Measurements from ENCODE around the gene FXN. TPM values are rescaled to one million over a fixed set of nuclear protein-coding genes. Genes with fewer than 3 reads are reported as not detected.

Gene FXN
- total and polyA plus RNA-seq, 2 donors (not counting 1 experiment from before 2014, with no cell fraction given): 8.8 to 9.6 TPM

DNA sequence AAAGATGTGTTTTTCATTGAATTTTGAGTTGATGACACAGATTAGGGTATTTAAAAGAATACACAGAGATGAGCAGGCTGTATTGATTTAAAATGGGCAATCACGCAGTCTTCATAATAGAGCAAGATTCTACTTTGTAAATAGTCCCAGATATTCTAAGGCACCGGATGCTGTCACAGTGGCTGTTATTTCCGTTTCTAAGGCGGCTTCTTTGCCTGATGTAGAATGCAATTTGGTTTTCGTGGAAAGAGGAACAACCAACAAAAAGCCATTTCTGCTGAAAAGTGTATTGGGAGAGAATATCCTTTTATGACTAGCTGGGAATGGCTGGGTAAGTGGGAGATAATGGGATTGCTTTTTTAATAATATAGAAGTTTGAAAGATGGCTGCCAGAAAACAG, 39.1 kb upstream of the FXN start:
- Histone ChIP-seq H3K4me3 (ENCODE audit: control extremely low read depth in 1 of 5, extremely low read depth in 1 of 5, insufficient read depth in 1 of 5, low read depth in 2 of 5, low read length in 4 of 5) (no peak overlapping the region), H4K20me1 (ENCODE audit: control insufficient read depth, insufficient read depth, low read length, poor library complexity, severe bottlenecking) (peaks cover 4% of the 10 kb centered on the region), H3K4me1 (ENCODE audit: control insufficient read depth in 2 of 2, insufficient read depth in 2 of 2, low read length in 2 of 2) (peaks cover 0 to 7% of the 10 kb centered on the region in 2 donors), H3K27ac (ENCODE audit: low read length in 2 of 2) (peak overlapping the region in 1 of 2 donors; percentile 55), H3K9ac (ENCODE audit: low read length) (no peak overlapping the region), H3K27me3 (replicated peaks in 1 of 4; ENCODE audit: control extremely low read depth in 1 of 4, control insufficient read depth in 3 of 4, insufficient read depth in 4 of 4, low read length in 3 of 4) (no peaks in the 10 kb centered on the region), H3K79me2 (ENCODE audit: control insufficient read depth, insufficient read depth, low read length) (no peaks in the 10 kb centered on the region), H3K9me3 (ENCODE audit: control extremely low read depth in 1 of 3, control insufficient read depth in 2 of 3, insufficient read depth in 1 of 3, low read length in 2 of 3) (no peaks in the 10 kb centered on the region), H3K4me2 (replicated peaks; ENCODE audit: low read depth, low read length, poor library complexity, severe bottlenecking) (peak overlapping the region; percentile 43), H3K36me3 (replicated peaks in 1 of 2; ENCODE audit: control extremely low read depth in 1 of 2, control insufficient read depth in 1 of 2, extremely low read depth in 1 of 2, insufficient read depth in 2 of 2, low read length in 1 of 2) (peaks cover 2 to 3% of the 10 kb centered on the region in 2 experiments), H2AFZ (ENCODE audit: insufficient read depth, low read depth, low read length, poor library complexity, severe bottlenecking) (no peak overlapping the region)
- Mint-ChIP-seq H3K27me3 (no peaks in the 10 kb centered on the region), H3K4me3 (peak overlapping the region; percentile 21), H3K9me3 (ENCODE audit: insufficient read depth) (no peaks in the 10 kb centered on the region), H3K27ac (peak overlapping the region; percentile 33), H3K4me1 (peaks cover 21% of the 10 kb centered on the region)
- WGBS (ENCODE audit: insufficient coverage): 37% methylated on average over 3 of the region's 5 CpGs
- CTCF ChIA-PET: interaction anchor here (1.0 to 4.7 kb wide), 5 partner anchors 13 to 428 kb away, joined by 4 to 26 read pairs (median 5); no protein-coding TSS in a partner anchor
- DNase-seq (no peak), ATAC-seq (ENCODE audit: low read depth) (no peak)
- POLR2A ChIA-PET: no interaction called here
- TF ChIP-seq, protein P1, sequence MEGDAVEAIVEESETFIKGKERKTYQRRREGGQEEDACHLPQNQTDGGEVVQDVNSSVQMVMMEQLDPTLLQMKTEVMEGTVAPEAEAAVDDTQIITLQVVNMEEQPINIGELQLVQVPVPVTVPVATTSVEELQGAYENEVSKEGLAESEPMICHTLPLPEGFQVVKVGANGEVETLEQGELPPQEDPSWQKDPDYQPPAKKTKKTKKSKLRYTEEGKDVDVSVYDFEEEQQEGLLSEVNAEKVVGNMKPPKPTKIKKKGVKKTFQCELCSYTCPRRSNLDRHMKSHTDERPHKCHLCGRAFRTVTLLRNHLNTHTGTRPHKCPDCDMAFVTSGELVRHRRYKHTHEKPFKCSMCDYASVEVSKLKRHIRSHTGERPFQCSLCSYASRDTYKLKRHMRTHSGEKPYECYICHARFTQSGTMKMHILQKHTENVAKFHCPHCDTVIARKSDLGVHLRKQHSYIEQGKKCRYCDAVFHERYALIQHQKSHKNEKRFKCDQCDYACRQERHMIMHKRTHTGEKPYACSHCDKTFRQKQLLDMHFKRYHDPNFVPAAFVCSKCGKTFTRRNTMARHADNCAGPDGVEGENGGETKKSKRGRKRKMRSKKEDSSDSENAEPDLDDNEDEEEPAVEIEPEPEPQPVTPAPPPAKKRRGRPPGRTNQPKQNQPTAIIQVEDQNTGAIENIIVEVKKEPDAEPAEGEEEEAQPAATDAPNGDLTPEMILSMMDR (IDR thresholded peaks at IDR 0.05): no peak
- TF ChIP-seq EZH2 (IDR thresholded peaks at IDR 0.05; ENCODE audit: borderline replicate concordance, insufficient read depth, low read depth, low read length, poor library complexity, severe bottlenecking): no peak
- intact Hi-C loops (cut with micrococcal nuclease): loop anchor here (5.0 to 10.0 kb wide), 2 partner anchors 289 to 492 kb away; partner anchors contain the start of gene PIP5K1B

DNA sequence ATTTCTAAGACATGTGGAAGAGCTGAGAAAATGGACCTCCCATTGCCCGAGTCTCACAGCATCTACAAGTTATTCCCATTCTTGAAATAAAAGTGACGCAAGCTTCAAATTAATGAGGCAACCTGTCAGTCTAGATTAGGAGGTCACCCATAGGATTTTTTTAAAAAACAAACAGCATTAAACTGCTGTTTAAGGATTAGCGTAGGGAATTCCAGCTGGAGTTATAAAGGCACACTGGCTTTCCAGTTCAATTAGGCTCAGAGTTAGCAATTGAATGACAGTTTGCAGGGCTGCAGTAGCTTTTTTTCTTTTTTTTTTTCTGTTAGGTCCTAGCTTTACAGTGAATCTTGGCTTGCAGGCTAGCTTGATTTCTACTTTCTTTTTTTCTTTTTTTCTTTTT, 37.9 kb upstream of the FXN start:
- no peak for ATAC-seq (ENCODE audit: low read depth)
- intact Hi-C loops (cut with micrococcal nuclease): loop anchor here (5.0 to 10.0 kb wide), 2 partner anchors 290 to 493 kb away; partner anchors contain the start of gene PIP5K1B
- ChIA-PET CTCF (interaction anchor here (0.7 to 4.7 kb wide), 10 partner anchors 82 to 429 kb away, joined by 3 to 26 read pairs (median 4); no protein-coding TSS in a partner anchor), POLR2A (no interaction called here)
- TF ChIP-seq, protein P1 (IDR thresholded peaks at IDR 0.05): no peak
- no peak for TF ChIP-seq EZH2 (IDR thresholded peaks at IDR 0.05; ENCODE audit: borderline replicate concordance, insufficient read depth, low read depth, low read length, poor library complexity, severe bottlenecking)
- no peak for DNase-seq
- no peaks in the 10 kb centered on the region for H3K27me3 ChIP-seq (replicated peaks in 1 of 4; ENCODE audit: control extremely low read depth in 1 of 4, control insufficient read depth in 3 of 4, insufficient read depth in 4 of 4, low read length in 3 of 4)
- H3K9me3 Mint-ChIP-seq (ENCODE audit: insufficient read depth): no peaks in the 10 kb centered on the region
- H3K4me1 Mint-ChIP-seq: peaks cover 21% of the 10 kb centered on the region
- 100% methylated on average over 2 of the region's 3 CpGs for WGBS (ENCODE audit: insufficient coverage)
- peaks cover 0 to 1% of the 10 kb centered on the region in 2 experiments for H3K36me3 ChIP-seq (replicated peaks in 1 of 2; ENCODE audit: control extremely low read depth in 1 of 2, control insufficient read depth in 1 of 2, extremely low read depth in 1 of 2, insufficient read depth in 2 of 2, low read length in 1 of 2)
- H3K4me3 ChIP-seq (ENCODE audit: control extremely low read depth in 1 of 5, extremely low read depth in 1 of 5, insufficient read depth in 1 of 5, low read depth in 2 of 5, low read length in 4 of 5): no peak overlapping the region
- H3K9ac ChIP-seq (ENCODE audit: low read length): no peak overlapping the region
- peaks cover 4% of the 10 kb centered on the region for H4K20me1 ChIP-seq (ENCODE audit: control insufficient read depth, insufficient read depth, low read length, poor library complexity, severe bottlenecking)
- H3K27me3 Mint-ChIP-seq: no peaks in the 10 kb centered on the region
- no peak overlapping the region for H3K27ac Mint-ChIP-seq
- H2AFZ ChIP-seq (ENCODE audit: insufficient read depth, low read depth, low read length, poor library complexity, severe bottlenecking): no peak overlapping the region
- no peak overlapping the region for H3K4me2 ChIP-seq (replicated peaks; ENCODE audit: low read depth, low read length, poor library complexity, severe bottlenecking)
- no peaks in the 10 kb centered on the region for H3K9me3 ChIP-seq (ENCODE audit: control extremely low read depth in 1 of 3, control insufficient read depth in 2 of 3, insufficient read depth in 1 of 3, low read length in 2 of 3)
- H3K4me3 Mint-ChIP-seq: no peak overlapping the region
- H3K4me1 ChIP-seq (ENCODE audit: control insufficient read depth in 2 of 2, insufficient read depth in 2 of 2, low read length in 2 of 2): peaks cover 0 to 7% of the 10 kb centered on the region in 2 donors
- H3K27ac ChIP-seq (ENCODE audit: low read length in 2 of 2): no peak overlapping the region
- no peaks in the 10 kb centered on the region for H3K79me2 ChIP-seq (ENCODE audit: control insufficient read depth, insufficient read depth, low read length)

Data from B cell (primary cell).